ENCODE data around the gene TRIM46. TPM values are rescaled to one million over a fixed set of nuclear protein-coding genes. Genes with fewer than 3 reads are reported as not detected.
A peak's percentile ranks its signal among the peaks of the same experiment; 100 is the strongest.

TRIM46 gene
- total RNA-seq, 1 donor from 2014 or later: 0.43 TPM

- no peak for ATAC-seq
- Histone ChIP-seq H3K9me3 (no peaks in the 10 kb centered on the region), H3K27me3 (peaks cover 10% of the 10 kb centered on the region), H3K27ac (peak overlapping the region; percentile 52), H3K36me3 (peaks cover 32% of the 10 kb centered on the region), H3K4me3 (peak overlapping the region; percentile 64), H3K4me1 (peaks cover 38% of the 10 kb centered on the region)
- no peak for TF ChIP-seq CTCF (IDR thresholded peaks at IDR 0.05)
- peak; percentile 76 for DNase-seq
- intact Hi-C loops (cut with DNase I): no loop called here
These were observed 42.4 kb upstream of the TRIM46 start for GRCh38 chr1:155131285-155131684.

GRCh38 chr1:155131856-155132255 lies 41.8 kb upstream of the TRIM46 start:
- ATAC-seq: no peak
- Histone ChIP-seq H3K27ac (peak overlapping the region; percentile 52), H3K9me3 (no peaks in the 10 kb centered on the region), H3K4me1 (peaks cover 37% of the 10 kb centered on the region), H3K36me3 (peaks cover 32% of the 10 kb centered on the region), H3K4me3 (peak overlapping the region; percentile 64), H3K27me3 (peaks cover 9% of the 10 kb centered on the region)
- no peak for DNase-seq
- TF ChIP-seq CTCF (IDR thresholded peaks at IDR 0.05): no peak
- intact Hi-C loops (cut with DNase I): no loop called here

- TF ChIP-seq CTCF (IDR thresholded peaks at IDR 0.05): no peak
- Histone ChIP-seq H3K4me3 (peak overlapping the region; percentile 60), H3K36me3 (peaks cover 47% of the 10 kb centered on the region), H3K27ac (peak overlapping the region; percentile 91), H3K27me3 (peaks cover 3% of the 10 kb centered on the region), H3K4me1 (peaks cover 39% of the 10 kb centered on the region), H3K9me3 (no peaks in the 10 kb centered on the region)
- intact Hi-C loops (cut with DNase I): no loop called here
- DNase-seq (no peak), ATAC-seq (no peak)
These were observed 39.8 kb upstream of the TRIM46 start for GRCh38 chr1:155133799-155134281.

GRCh38 chr1:155134322-155134721 lies 39.3 kb upstream of the TRIM46 start:
- Histone ChIP-seq H3K36me3 (peaks cover 47% of the 10 kb centered on the region), H3K4me3 (peak overlapping the region; percentile 60)
- ATAC-seq: no peak

GRCh38 chr1:155134880-155135414 lies 38.7 kb upstream of the TRIM46 start:
- TF ChIP-seq CTCF (IDR thresholded peaks at IDR 0.05): no peak
- intact Hi-C loops (cut with DNase I): no loop called here

More at GRCh38 chr1:155134322-155134721, 39.3 kb upstream of the TRIM46 start:
- H3K4me1 ChIP-seq: peaks cover 40% of the 10 kb centered on the region
- H3K27ac ChIP-seq: peak overlapping the region; percentile 91
- intact Hi-C loops (cut with DNase I): no loop called here
- H3K27me3 ChIP-seq: peaks cover 3% of the 10 kb centered on the region
- DNase-seq: no peak
- no peak for TF ChIP-seq CTCF (IDR thresholded peaks at IDR 0.05)
- H3K9me3 ChIP-seq: no peaks in the 10 kb centered on the region

More at GRCh38 chr1:155134880-155135414, 38.7 kb upstream of the TRIM46 start:
- H3K27me3 ChIP-seq: peaks cover 1% of the 10 kb centered on the region
- peak overlapping the region; percentile 91 for H3K27ac ChIP-seq
- no peaks in the 10 kb centered on the region for H3K9me3 ChIP-seq
- H3K4me1 ChIP-seq: peaks cover 45% of the 10 kb centered on the region
- peak; percentile 82 for ATAC-seq
- peak overlapping the region; percentile 60 for H3K4me3 ChIP-seq
- H3K36me3 ChIP-seq: peaks cover 47% of the 10 kb centered on the region
- peak; percentile 95 for DNase-seq

Measured in upper lobe of right lung (tissue), 1 donor.